B cell (primary cell): ENCODE measurements around the gene DGKB. TPM values are rescaled to one million over a fixed set of nuclear protein-coding genes. Genes with fewer than 3 reads are reported as not detected.

Source experiments
- ATAC-seq: fragments of 200-7000 bp; cut with Tn5 transposase; one replicate; pipeline ENCODE4 v1.10.0; 2021; ENCODE audit warnings: low read depth, mild to moderate bottlenecking, moderate number of reproducible peaks, moderate library complexity
- CTCF ChIA-PET: fragments of 350-600 bp; sonication (Branson Sonifier 250); formaldehyde crosslinking; loops from one replicate; lab custom pipeline; 2021; ENCODE audit warnings: antibody characterized with exemption, inconsistent platforms; lab: Charles Lee
- POLR2A ChIA-PET: fragments of 350-600 bp; sonication (Branson Sonifier 250); formaldehyde crosslinking; loops from one replicate; lab custom pipeline; 2021; ENCODE audit warnings: antibody characterized with exemption; lab: Charles Lee
- DNase-seq: peaks from one replicate; pipeline ENCODE4 v3.0.0; 2013
- H2AFZ ChIP-seq: 2 replicates; pipeline ENCODE4 v1.6.1; 2012; ENCODE audit warnings: mild to moderate bottlenecking, low read depth, low read length; ENCODE audit not compliant: insufficient read depth, poor library complexity, severe bottlenecking
- H3K27ac ChIP-seq, 2 donors: 1 replicate in 1 of 2; 2 replicates in 1 of 2; pipeline ENCODE4 v1.5.1; 2012 to 2013; ENCODE audit warnings: low read length in 2 of 2, mild to moderate bottlenecking in 2 of 2, moderate library complexity in 1 of 2
- H3K27me3 ChIP-seq, 4 experiments: fragments of 200-600 bp in 1 of 4; sonication (generic) in 1 of 4; replicated peaks in 1 of 4; 1 replicate in 2 of 4; 2 replicates in 2 of 4; pipeline versions ENCODE4 v1.6.1 to v1.7.0; 2013 to 2016; ENCODE audit warnings: low read length in 3 of 4, mild to moderate bottlenecking in 2 of 4, mixed read lengths in 1 of 4, moderate library complexity in 1 of 4; ENCODE audit not compliant: insufficient read depth in 4 of 4, control insufficient read depth in 3 of 4; ENCODE audit errors: control extremely low read depth in 1 of 4
- H3K36me3 ChIP-seq, 2 experiments: replicated peaks in 1 of 2; 1 replicate in 1 of 2; 2 replicates in 1 of 2; pipeline versions ENCODE4 v1.6.1 to v1.7.1; 2013; ENCODE audit warnings: low read length in 1 of 2; ENCODE audit not compliant: insufficient read depth in 2 of 2, control insufficient read depth in 1 of 2; ENCODE audit errors: control extremely low read depth in 1 of 2, extremely low read depth in 1 of 2
- H3K4me1 ChIP-seq, 2 donors: fragments of 200-600 bp in 1 of 2; sonication (generic) in 1 of 2; 1 replicate in 1 of 2; 2 replicates in 1 of 2; pipeline versions ENCODE4 v1.5.1 to v1.6.1; 2013 to 2017; ENCODE audit warnings: low read length in 2 of 2; ENCODE audit not compliant: control insufficient read depth in 2 of 2, insufficient read depth in 2 of 2
- H3K4me2 ChIP-seq: replicated peaks from 2 replicates; pipeline ENCODE3; 2012; ENCODE audit warnings: mild to moderate bottlenecking, low read depth, low read length; ENCODE audit not compliant: poor library complexity, severe bottlenecking
- H3K4me3 ChIP-seq, 5 experiments: fragments of 200-600 bp in 1 of 5; sonication (generic) in 1 of 5; 1 replicate in 3 of 5; 2 replicates in 2 of 5; pipeline versions ENCODE4 v1.5.1 to v1.7.0; 2011 to 2016; ENCODE audit warnings: low read length in 4 of 5, mild to moderate bottlenecking in 4 of 5, low read depth in 2 of 5, control low read depth in 1 of 5, moderate library complexity in 1 of 5; ENCODE audit not compliant: insufficient read depth in 1 of 5; ENCODE audit errors: control extremely low read depth in 1 of 5, extremely low read depth in 1 of 5
- H3K79me2 ChIP-seq: fragments of 200-600 bp; sonication (generic); one replicate; pipeline ENCODE4 v1.6.0; 2016; ENCODE audit warnings: low read length; ENCODE audit not compliant: control insufficient read depth, insufficient read depth
- H3K9ac ChIP-seq: fragments of 200-600 bp; sonication (generic); 2 replicates; pipeline ENCODE4 v1.6.1; 2017; ENCODE audit warnings: mild to moderate bottlenecking, low read length, moderate library complexity
- H3K9me3 ChIP-seq, 3 donors: one replicate each; pipeline versions ENCODE4 v1.6.1 to v1.7.1; 2013; ENCODE audit warnings: low read length in 2 of 3; ENCODE audit not compliant: control insufficient read depth in 2 of 3, insufficient read depth in 1 of 3; ENCODE audit errors: control extremely low read depth in 1 of 3
- H4K20me1 ChIP-seq: 2 replicates; pipeline ENCODE4 v1.6.0; 2012; ENCODE audit warnings: mild to moderate bottlenecking, low read length; ENCODE audit not compliant: insufficient read depth, control insufficient read depth, poor library complexity, severe bottlenecking
- H3K27ac Mint-ChIP-seq: one replicate; pipeline ENCODE4 v1.8.0; 2021; ENCODE audit warnings: mixed read lengths
- H3K27me3 Mint-ChIP-seq: one replicate; pipeline ENCODE4 v1.8.0; 2021; ENCODE audit warnings: mixed read lengths
- H3K4me1 Mint-ChIP-seq: one replicate; pipeline ENCODE4 v1.8.0; 2021; ENCODE audit warnings: mixed read lengths
- H3K4me3 Mint-ChIP-seq: one replicate; pipeline ENCODE4 v1.8.0; 2021; ENCODE audit warnings: mixed read lengths
- H3K9me3 Mint-ChIP-seq: one replicate; pipeline ENCODE4 v1.8.0; 2022; ENCODE audit warnings: mixed read lengths; ENCODE audit not compliant: insufficient read depth
- CTCF ChIP-seq: fragments of 200-600 bp; IDR thresholded peaks from one replicate; pipeline ENCODE4 v1.8.0; 2022; ENCODE audit warnings: antibody characterized with exemption, mild to moderate bottlenecking
- EZH2 ChIP-seq: IDR thresholded peaks from 2 replicates; pipeline ENCODE4 v1.6.1; 2012; ENCODE audit warnings: borderline replicate concordance, low read depth, mild to moderate bottlenecking, moderate library complexity, low read length; ENCODE audit not compliant: insufficient read depth, poor library complexity, severe bottlenecking
- WGBS: methylation state at CpG from one replicate; pipeline ENCODE4 v1.1.5; 2013; ENCODE audit warnings: missing lambda C conversion rate; ENCODE audit not compliant: insufficient coverage; 5-methylcytosine and 5-hydroxymethylcytosine counted together
- intact Hi-C: fragments of 100-400 bp; cut with micrococcal nuclease; formaldehyde crosslinking; loops from one replicate; pipeline ENCODE4 v1.10.0; 2022
- polyA plus RNA-seq: library from polyadenylated mRNA; depleted of rRNA; stranded (reverse); fragments of >200 nt; gene quantifications from 2 replicates; pipeline ENCODE4 v1.2.3, GENCODE V29; 2012
- total RNA-seq, 2 donors: library from RNA; stranded (reverse); fragments of 120-200 nt in 1 of 2; gene quantifications; 1 replicate in 1 of 2; 2 replicates in 1 of 2; pipeline versions ENCODE4 v1.2.3 to v1.2.4, GENCODE V29; 2013 to 2022

DGKB gene
- total and polyA plus RNA-seq, 2 donors (not counting 1 experiment from before 2014, with no cell fraction given), result not detected

- H3K9me3 Mint-ChIP-seq, result peaks cover 4% of the 10 kb centered on the region
- no peak overlapping the region for H3K27ac Mint-ChIP-seq
- 67% methylated on average over 2 of the region's 4 CpGs for WGBS
- H3K36me3 ChIP-seq, result no peaks in the 10 kb centered on the region
- no peaks in the 10 kb centered on the region for H3K4me1 ChIP-seq
- ATAC-seq (no peak), DNase-seq (no peak)
- H3K27ac ChIP-seq, result no peak overlapping the region
- ChIA-PET POLR2A (no interaction called here), CTCF (no interaction called here)
- no peak overlapping the region for H3K9ac ChIP-seq
- no peaks in the 10 kb centered on the region for H3K27me3 Mint-ChIP-seq
- H3K27me3 ChIP-seq, result no peaks in the 10 kb centered on the region
- no peaks in the 10 kb centered on the region for H3K4me1 Mint-ChIP-seq
- H3K4me3 ChIP-seq, result no peak overlapping the region
- no peaks in the 10 kb centered on the region for H4K20me1 ChIP-seq
- H3K4me3 Mint-ChIP-seq, result no peak overlapping the region
- peaks cover 0 to 2% (median 0%) of the 10 kb centered on the region in 3 donors for H3K9me3 ChIP-seq
- intact Hi-C loops, result no loop called here
- TF ChIP-seq CTCF, result no peak
- TF ChIP-seq EZH2, result no peak
- no peak overlapping the region for H2AFZ ChIP-seq
- H3K79me2 ChIP-seq, result no peaks in the 10 kb centered on the region
- H3K4me2 ChIP-seq, result no peak overlapping the region
Observed at GRCh38 chr7:14095233-14095950, 807.2 kb downstream of the DGKB start.
